GM21723 (cell line): ENCODE results near the gene DCAF6.
A peak's percentile ranks its signal among the peaks of the same experiment; 100 is the strongest.
"Not testable (repeated sequence)": the region's sequence is repeated elsewhere in the genome, so short reads cannot be mapped to it uniquely, and the experiment has no call there.

Experiments
- ATAC-seq: cut with Tn5 transposase; IDR thresholded peaks from one replicate; pipeline ENCODE4 v1.9.1; 2021; ENCODE audit warnings: mild to moderate bottlenecking, moderate library complexity; ENCODE audit not compliant: unreplicated experiment

DCAF6 gene

GRCh38 chr1:168009322-168009721, 72.8 kb downstream of the DCAF6 start:
- no peak for ATAC-seq

- no peak for ATAC-seq
Measured at GRCh38 chr1:168019407-168019806, 82.9 kb downstream of the DCAF6 start.

GRCh38 chr1:168031198-168031597, 94.7 kb downstream of the DCAF6 start:
- no peak for ATAC-seq

GRCh38 chr1:168031627-168032026, 95.1 kb downstream of the DCAF6 start:
- ATAC-seq = no peak

GRCh38 chr1:168032029-168032428, 95.5 kb downstream of the DCAF6 start:
- ATAC-seq = no peak

- ATAC-seq = no peak
Measured at GRCh38 chr1:168035345-168035744, 98.9 kb downstream of the DCAF6 start.

GRCh38 chr1:168042362-168042761, 105.9 kb downstream of the DCAF6 start:
- ATAC-seq = no peak

GRCh38 chr1:168045311-168045710, 108.8 kb downstream of the DCAF6 start:
- ATAC-seq = no peak

GRCh38 chr1:168050307-168050706, 113.8 kb downstream of the DCAF6 start:
- ATAC-seq = no peak

- no peak for ATAC-seq
Measured at GRCh38 chr1:168050880-168051279, 114.4 kb downstream of the DCAF6 start.

- ATAC-seq = no peak
Measured at GRCh38 chr1:168053681-168054080, 117.2 kb downstream of the DCAF6 start.

GRCh38 chr1:168054117-168054516, 117.6 kb downstream of the DCAF6 start:
- no peak for ATAC-seq

GRCh38 chr1:168056152-168056551, 119.7 kb downstream of the DCAF6 start:
- not testable (repeated sequence) for ATAC-seq

- no peak for ATAC-seq
Measured at GRCh38 chr1:168057355-168057754, 120.9 kb downstream of the DCAF6 start.

GRCh38 chr1:168057921-168058320, 121.4 kb downstream of the DCAF6 start:
- no peak for ATAC-seq

- no peak for ATAC-seq
Measured at GRCh38 chr1:168064216-168064615, 127.7 kb downstream of the DCAF6 start.

GRCh38 chr1:168065506-168065905, 129.0 kb downstream of the DCAF6 start:
- ATAC-seq = no peak

- no peak for ATAC-seq
Measured at GRCh38 chr1:168069384-168069783, 132.9 kb downstream of the DCAF6 start.

- ATAC-seq = no peak
Measured at GRCh38 chr1:168079761-168080160, 143.3 kb downstream of the DCAF6 start.

- no peak for ATAC-seq
Measured at GRCh38 chr1:168081373-168082007, 145.0 kb downstream of the DCAF6 start.

- ATAC-seq = peak; percentile 93
Measured at GRCh38 chr1:168082008-168082876, 145.8 kb downstream of the DCAF6 start.
